NT2/D1 (cell line): Measurements from ENCODE around the gene HHIPL1.

Experiments used
- DNase-seq: peaks from one replicate; pipeline ENCODE4 v3.0.0-alpha.2; 2011; ENCODE audit warnings: low read depth, low spot score
- H3K27me3 ChIP-seq: 2 replicates; pipeline ENCODE4 v1.6.0; 2011; ENCODE audit warnings: mild to moderate bottlenecking; ENCODE audit not compliant: insufficient read length, insufficient read depth
- H3K36me3 ChIP-seq: 2 replicates; pipeline ENCODE4 v1.6.1; 2011; ENCODE audit warnings: mild to moderate bottlenecking, low read length, mixed read lengths; ENCODE audit not compliant: insufficient read depth, insufficient read length
- H3K4me1 ChIP-seq: 2 replicates; pipeline ENCODE4 v1.5.1; 2011; ENCODE audit not compliant: insufficient read depth, insufficient read length
- H3K4me3 ChIP-seq: 2 replicates; pipeline ENCODE4 v1.5.1; 2011; ENCODE audit warnings: low read depth; ENCODE audit not compliant: insufficient read length
- H3K9ac ChIP-seq: 2 replicates; pipeline ENCODE4 v1.6.0; 2011; ENCODE audit warnings: low read depth; ENCODE audit not compliant: insufficient read length
- H3K9me3 ChIP-seq: 2 replicates; pipeline ENCODE4 v1.5.1; 2011; ENCODE audit warnings: mild to moderate bottlenecking, low read length; ENCODE audit not compliant: insufficient read depth
- SUZ12 ChIP-seq: IDR thresholded peaks from 2 replicates; pipeline ENCODE4 v1.6.1; 2011; ENCODE audit not compliant: insufficient read length, insufficient read depth; ENCODE audit errors: extremely low read depth
- YY1 ChIP-seq: IDR thresholded peaks from 2 replicates; pipeline ENCODE4 v1.6.1; 2011; ENCODE audit not compliant: insufficient read length, insufficient read depth
- ZNF274 ChIP-seq: IDR thresholded peaks from 2 replicates; pipeline ENCODE4 v1.6.1; 2011; ENCODE audit warnings: mild to moderate bottlenecking, low read depth, low read length

HHIPL1 gene

DNA sequence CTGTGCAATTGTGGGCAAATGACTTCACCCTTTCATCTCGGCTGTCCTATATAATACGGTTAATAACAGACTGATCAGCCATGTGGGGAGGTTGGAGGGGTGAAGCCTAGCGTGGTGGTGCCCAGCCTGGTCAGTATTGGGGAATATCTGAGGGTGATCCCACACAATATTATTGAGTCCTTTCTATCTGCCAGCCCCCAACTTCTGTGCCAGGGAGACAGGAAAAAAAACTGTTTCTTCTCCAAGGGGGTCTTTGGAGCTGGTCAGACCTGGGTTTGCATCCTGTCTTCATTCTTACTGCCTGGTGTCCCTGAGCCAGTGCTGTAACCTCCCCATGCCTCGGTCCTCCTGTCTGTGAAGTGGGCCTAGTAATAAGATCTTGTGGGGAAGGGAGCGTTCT is 45.7 kb downstream of the HHIPL1 start:
- Histone ChIP-seq H3K9ac (no peak overlapping the region), H3K4me3 (no peak overlapping the region), H3K36me3 (no peaks in the 10 kb centered on the region), H3K9me3 (no peaks in the 10 kb centered on the region), H3K4me1 (no peaks in the 10 kb centered on the region), H3K27me3 (no peaks in the 10 kb centered on the region)
- no peak for DNase-seq
- TF ChIP-seq SUZ12 (no peak), ZNF274 (no peak), YY1 (no peak)

DNA sequence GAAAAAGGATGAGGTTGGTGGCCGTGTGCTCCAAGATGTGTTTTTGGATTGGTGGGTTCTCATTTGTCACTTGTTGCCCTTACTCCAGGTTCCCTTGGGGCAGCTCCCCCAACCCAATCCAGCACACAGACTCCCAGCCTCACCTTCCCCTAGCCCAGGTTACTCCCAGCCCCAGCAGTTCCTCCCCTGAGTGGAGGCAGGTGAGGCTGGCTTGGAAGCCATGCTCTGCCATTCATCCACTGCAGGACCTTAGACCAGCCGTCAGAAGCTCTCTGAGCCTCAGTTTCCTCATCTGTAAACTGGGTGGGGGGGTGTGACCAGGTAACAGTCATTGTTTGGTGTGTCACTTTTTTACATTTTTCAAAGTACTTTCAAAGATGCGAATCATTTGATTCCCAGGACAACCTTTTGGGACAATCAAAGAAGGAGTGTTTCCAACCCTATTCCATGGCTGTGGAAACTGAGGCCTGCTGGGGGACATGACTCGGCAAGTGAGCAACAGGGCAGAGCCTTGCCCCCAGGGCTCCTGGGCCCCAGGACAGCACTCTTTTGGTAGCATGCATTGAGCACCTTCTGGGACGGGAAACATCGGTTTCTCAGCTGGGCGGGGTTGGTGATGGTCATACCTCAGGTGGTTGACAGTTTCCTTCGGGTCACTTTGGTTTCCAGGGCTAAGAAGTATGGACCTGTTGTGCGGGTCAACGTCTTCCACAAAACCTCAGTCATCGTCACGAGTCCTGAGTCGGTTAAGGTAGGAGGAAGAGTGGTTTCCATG is 46.4 kb downstream of the HHIPL1 start:
- no peak for DNase-seq
- H3K4me1 ChIP-seq, result no peaks in the 10 kb centered on the region
- H3K27me3 ChIP-seq, result no peaks in the 10 kb centered on the region
- no peak overlapping the region for H3K4me3 ChIP-seq
- no peaks in the 10 kb centered on the region for H3K36me3 ChIP-seq
- TF ChIP-seq SUZ12 (no peak), YY1 (no peak), ZNF274 (no peak)
- H3K9me3 ChIP-seq, result no peaks in the 10 kb centered on the region
- H3K9ac ChIP-seq, result no peak overlapping the region

DNA sequence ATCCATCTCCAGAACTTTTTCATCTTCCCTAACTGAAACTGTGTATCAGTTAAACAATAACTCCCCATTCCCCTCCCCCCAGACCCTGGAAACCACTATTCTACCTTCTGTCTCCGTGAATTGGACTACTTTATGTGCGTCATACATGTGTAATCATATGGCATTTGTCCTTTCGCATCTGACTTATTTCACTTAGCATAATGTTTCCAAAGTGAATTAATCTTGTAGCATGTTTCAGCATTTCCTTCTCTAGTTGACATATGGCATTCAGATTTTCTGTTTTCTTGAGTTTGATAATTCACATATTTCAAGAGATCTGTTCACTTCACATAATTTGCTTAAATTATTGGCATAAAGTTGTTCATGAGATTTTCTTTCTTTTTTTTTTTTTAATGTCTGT is 49.0 kb downstream of the HHIPL1 start:
- Histone ChIP-seq H3K9ac (no peak overlapping the region), H3K27me3 (no peaks in the 10 kb centered on the region), H3K9me3 (no peaks in the 10 kb centered on the region), H3K4me1 (no peaks in the 10 kb centered on the region), H3K36me3 (no peaks in the 10 kb centered on the region), H3K4me3 (no peak overlapping the region)
- TF ChIP-seq ZNF274 (no peak), SUZ12 (no peak), YY1 (no peak)
- no peak for DNase-seq

DNA sequence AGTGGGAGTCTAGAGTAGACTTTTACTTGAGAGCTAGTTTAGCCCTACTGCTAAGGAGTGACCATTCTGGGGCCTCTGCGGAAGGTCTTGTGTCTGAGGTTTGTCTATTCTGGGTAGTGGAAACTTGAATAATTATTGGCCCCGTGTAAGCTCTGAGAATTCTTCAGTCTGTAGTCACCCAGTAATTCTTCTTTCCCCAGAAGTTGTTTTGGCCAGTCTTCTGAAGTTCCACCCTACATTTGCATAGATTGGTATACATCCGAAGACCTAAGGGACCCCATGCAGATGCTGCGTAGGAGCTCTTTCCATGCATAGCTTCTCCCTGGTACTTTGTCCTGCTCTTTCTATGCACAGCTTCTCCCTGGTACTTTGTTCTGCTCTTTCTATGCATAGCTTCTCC is 52.0 kb downstream of the HHIPL1 start:
- no peaks in the 10 kb centered on the region for H3K36me3 ChIP-seq
- no peaks in the 10 kb centered on the region for H3K9me3 ChIP-seq
- no peak for TF ChIP-seq SUZ12
- no peaks in the 10 kb centered on the region for H3K27me3 ChIP-seq
- H3K4me1 ChIP-seq, result no peaks in the 10 kb centered on the region
- H3K9ac ChIP-seq, result no peak overlapping the region
- H3K4me3 ChIP-seq, result no peak overlapping the region
- DNase-seq, result no peak

DNA sequence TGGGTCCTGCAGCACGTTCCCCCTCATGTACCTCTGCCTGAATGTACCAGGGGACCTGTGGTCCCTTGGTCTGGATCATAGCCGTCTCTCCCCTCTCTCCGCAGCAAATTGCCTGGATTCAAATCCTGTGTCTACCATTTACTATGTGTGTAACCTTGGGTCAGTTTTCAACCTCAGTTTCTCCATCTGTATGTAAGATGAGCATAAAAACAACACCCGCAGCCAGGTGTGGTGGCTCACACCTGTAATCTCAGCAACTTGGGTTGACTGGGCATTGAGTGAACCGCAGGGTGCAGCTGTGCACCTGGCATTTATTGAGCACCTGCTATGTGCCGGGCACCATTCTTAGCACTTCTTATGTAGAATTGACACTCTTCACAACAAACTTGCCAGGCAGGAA is 53.3 kb downstream of the HHIPL1 start:
- Histone ChIP-seq H3K9ac (no peak overlapping the region), H3K4me1 (no peaks in the 10 kb centered on the region), H3K4me3 (no peak overlapping the region), H3K9me3 (peaks cover 7% of the 10 kb centered on the region; the same call in 1 of the 2 replicates), H3K27me3 (no peaks in the 10 kb centered on the region), H3K36me3 (no peaks in the 10 kb centered on the region)
- no peak for TF ChIP-seq SUZ12
- TF ChIP-seq YY1, result no peak
- TF ChIP-seq ZNF274, result no peak
- DNase-seq, result no peak

DNA sequence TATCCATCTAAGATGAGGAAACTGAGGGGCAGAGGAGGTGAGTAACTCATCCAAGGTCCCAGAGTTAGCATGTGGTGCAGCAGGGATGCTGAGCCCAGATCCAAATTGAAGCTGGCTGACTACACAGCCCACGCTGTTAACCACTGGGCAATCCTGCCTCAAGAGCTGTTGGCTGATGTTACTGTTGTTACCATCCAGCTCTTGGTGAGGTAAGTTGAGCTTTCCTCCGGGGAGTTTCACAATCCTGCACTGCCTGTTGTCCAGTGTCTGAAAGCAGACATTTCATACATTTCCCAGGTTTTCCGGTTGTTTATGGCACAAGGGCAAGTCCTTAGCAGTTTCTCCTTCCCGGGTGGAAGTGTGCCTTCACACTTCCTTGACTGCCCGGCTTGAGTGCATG is 53.7 kb downstream of the HHIPL1 start:
- Histone ChIP-seq H3K9me3 (peaks cover 11% of the 10 kb centered on the region; the same call in 1 of the 2 replicates), H3K9ac (no peak overlapping the region), H3K36me3 (no peaks in the 10 kb centered on the region), H3K27me3 (no peaks in the 10 kb centered on the region), H3K4me1 (no peaks in the 10 kb centered on the region), H3K4me3 (no peak overlapping the region)
- no peak for DNase-seq
- no peak for TF ChIP-seq SUZ12
- TF ChIP-seq YY1, result no peak
- no peak for TF ChIP-seq ZNF274

DNA sequence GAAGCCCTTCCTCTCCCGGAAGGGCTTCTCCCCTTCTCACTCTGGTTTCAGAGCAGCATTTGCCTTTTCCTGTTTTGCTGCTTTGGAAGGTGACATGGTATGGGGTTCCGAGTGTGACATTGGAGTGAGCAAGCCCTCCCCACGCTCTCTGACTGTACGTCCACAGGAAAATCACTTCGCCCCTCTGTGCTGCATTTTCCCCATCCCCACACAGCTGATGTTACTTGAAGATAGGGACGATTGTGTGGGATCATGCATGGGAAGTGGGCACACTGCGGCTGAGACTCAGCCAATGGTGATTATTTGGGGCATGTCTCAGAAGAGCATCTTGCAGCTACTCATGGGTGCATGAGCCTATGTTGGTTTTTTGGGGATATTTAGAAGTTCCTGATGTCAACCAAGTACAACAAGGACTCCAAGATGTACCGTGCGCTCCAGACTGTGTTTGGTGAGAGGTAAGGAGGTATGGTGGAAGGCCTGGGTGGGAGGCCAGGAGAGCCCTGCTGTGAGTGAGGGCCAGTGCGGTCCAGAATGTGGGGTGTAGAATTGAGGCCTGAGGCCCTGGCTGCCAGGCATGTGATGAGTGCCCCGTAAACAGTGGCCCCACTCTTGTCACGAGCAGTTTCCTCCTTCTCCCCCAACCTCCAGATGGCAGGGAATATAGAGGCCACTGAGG is 54.3 kb downstream of the HHIPL1 start:
- no peaks in the 10 kb centered on the region for H3K27me3 ChIP-seq
- DNase-seq, result no peak
- H3K36me3 ChIP-seq, result no peaks in the 10 kb centered on the region
- TF ChIP-seq YY1 (no peak), ZNF274 (no peak), SUZ12 (no peak)
- H3K9ac ChIP-seq, result no peak overlapping the region
- H3K4me3 ChIP-seq, result no peak overlapping the region
- peaks cover 17% of the 10 kb centered on the region; the same call in 1 of the 2 replicates for H3K9me3 ChIP-seq
- no peaks in the 10 kb centered on the region for H3K4me1 ChIP-seq
